K562 (cell line): ENCODE data around the gene TRANK1. TPM values are rescaled to one million over a fixed set of nuclear protein-coding genes. Genes with fewer than 3 reads are reported as not detected.

Source experiments
- CBFB ChIP-seq: sonication (generic); formaldehyde crosslinking; IDR thresholded peaks from 2 replicates; pipeline ENCODE4 v1.4.0; 2020; ENCODE audit warnings: mild to moderate bottlenecking, missing genetic modification reagents
- MAFK ChIP-seq: IDR thresholded peaks from 2 replicates; pipeline ENCODE4 v1.6.1; 2011; ENCODE audit warnings: low read length, improper control_type of control experiment
- MTA1 ChIP-seq: fragments of 450-650 bp; IDR thresholded peaks from 2 replicates; pipeline ENCODE4 v1.6.1; 2017; ENCODE audit warnings: borderline replicate concordance
- NCOA1 ChIP-seq: fragments of 450-650 bp; IDR thresholded peaks from 2 replicates; pipeline ENCODE4 v1.6.1; 2016; ENCODE audit warnings: low read depth
- NFATC3 ChIP-seq: fragments of 450-650 bp; IDR thresholded peaks from 2 replicates; pipeline ENCODE4 v1.6.1; 2017; ENCODE audit warnings: mild to moderate bottlenecking
- NFXL1 ChIP-seq: fragments of 450-650 bp; formaldehyde crosslinking; IDR thresholded peaks from 2 replicates; pipeline ENCODE4 v1.4.0; 2021; ENCODE audit warnings: mild to moderate bottlenecking
- POLR2G ChIP-seq: fragments of 200-400 bp; formaldehyde crosslinking; IDR thresholded peaks from 2 replicates; pipeline ENCODE4 v1.6.1; 2017; ENCODE audit warnings: low read depth, mild to moderate bottlenecking, antibody characterized with exemption, low read length, moderate library complexity
- POLR3G ChIP-seq: IDR thresholded peaks from 2 replicates; pipeline ENCODE4 v1.6.1; 2011; ENCODE audit not compliant: insufficient read length, insufficient replicate concordance; ENCODE audit errors: extremely low read depth
- STAT5B ChIP-seq: fragments of 250-450 bp; sonication (Bioruptor Pico); IDR thresholded peaks from 2 replicates; pipeline ENCODE4 v1.8.0; 2021; ENCODE audit warnings: mild to moderate bottlenecking, inconsistent platforms
- TCF3 ChIP-seq: sonication (generic); formaldehyde crosslinking; IDR thresholded peaks from 2 replicates; pipeline ENCODE4 v1.4.0; 2020; ENCODE audit warnings: mild to moderate bottlenecking, missing genetic modification reagents
- ZNF263 ChIP-seq: sonication (generic); formaldehyde crosslinking; IDR thresholded peaks from 2 replicates; pipeline ENCODE4 v1.8.0; 2022; ENCODE audit warnings: mild to moderate bottlenecking, missing genetic modification reagents, borderline replicate concordance
- ZNF311 ChIP-seq: fragments of 250-450 bp; sonication (Bioruptor Pico); IDR thresholded peaks from 2 replicates; pipeline ENCODE4 v1.4.0; 2020; ENCODE audit warnings: mild to moderate bottlenecking, moderate library complexity
- polyA plus RNA-seq, 8 experiments: library from polyadenylated mRNA; depleted of rRNA in 4 of 8; stranded (reverse) in 5 of 8; unstranded in 3 of 8; fragments of >200 nt; fragmentation: Nextera tagmentation in 2 of 8; fragmentation: Illumina TruSeq in 1 of 8; extraction: Ambion mirVana in 2 of 8; extraction: Trizol in 1 of 8; gene quantifications; 2 replicates each; pipeline versions ENCODE4 v1.2.1 to v1.2.3, GENCODE V29; 2011 to 2014; ENCODE audit warnings: inconsistent platforms in 1 of 8, missing spikeins in 1 of 8
- total RNA-seq, 7 experiments: library from RNA; depleted of rRNA in 6 of 7; stranded (reverse); fragments of >200 nt in 6 of 7; fragmentation: Illumina TruSeq in 2 of 7; extraction: Trizol in 2 of 7; gene quantifications; 2 replicates each; pipeline versions ENCODE4 v1.2.1 to v1.2.3, GENCODE V29; 2011 to 2021; ENCODE audit warnings: low replicate concordance in 1 of 7
- TF ChIP-seq, protein P1 (sequence below): fragments of 250-450 bp; sonication (Bioruptor Pico); IDR thresholded peaks from 2 replicates; pipeline ENCODE4 v1.8.0; 2022; ENCODE audit warnings: inconsistent platforms, mild to moderate bottlenecking, moderate library complexity, borderline replicate concordance
- TF ChIP-seq, protein P2 (sequence below): fragments of 450-650 bp; IDR thresholded peaks from 2 replicates; pipeline ENCODE4 v1.6.1; 2016; ENCODE audit warnings: mild to moderate bottlenecking
- TF ChIP-seq, protein P3 (sequence below): fragments of 250-450 bp; sonication (Bioruptor Pico); IDR thresholded peaks from 2 replicates; pipeline ENCODE4 v1.8.0; 2021; ENCODE audit warnings: moderate library complexity, mild to moderate bottlenecking, inconsistent platforms
- TF ChIP-seq, protein P4 (sequence below): fragments of 450-650 bp; IDR thresholded peaks from 2 replicates; pipeline ENCODE4 v1.7.1; 2018; ENCODE audit warnings: mild to moderate bottlenecking, low read depth; ENCODE audit not compliant: partially characterized antibody
- TF ChIP-seq, protein P5 (sequence below): fragments of 250-450 bp; sonication (Bioruptor Pico); IDR thresholded peaks from 2 replicates; pipeline ENCODE4 v1.8.0; 2021; ENCODE audit warnings: mild to moderate bottlenecking, moderate library complexity
- TF ChIP-seq, protein P6 (sequence below): fragments of 200-400 bp; formaldehyde crosslinking; IDR thresholded peaks from 2 replicates; pipeline ENCODE4 v1.6.1; 2017; ENCODE audit warnings: mild to moderate bottlenecking, low read depth, low read length, moderate library complexity

Gene TRANK1
- total and polyA plus RNA-seq, 9 of the 15 experiments (the other 6 are each of a cell fraction or from before 2014, with no cell fraction given) = 0.41 to 5.3 (median 2.1) TPM

DNA sequence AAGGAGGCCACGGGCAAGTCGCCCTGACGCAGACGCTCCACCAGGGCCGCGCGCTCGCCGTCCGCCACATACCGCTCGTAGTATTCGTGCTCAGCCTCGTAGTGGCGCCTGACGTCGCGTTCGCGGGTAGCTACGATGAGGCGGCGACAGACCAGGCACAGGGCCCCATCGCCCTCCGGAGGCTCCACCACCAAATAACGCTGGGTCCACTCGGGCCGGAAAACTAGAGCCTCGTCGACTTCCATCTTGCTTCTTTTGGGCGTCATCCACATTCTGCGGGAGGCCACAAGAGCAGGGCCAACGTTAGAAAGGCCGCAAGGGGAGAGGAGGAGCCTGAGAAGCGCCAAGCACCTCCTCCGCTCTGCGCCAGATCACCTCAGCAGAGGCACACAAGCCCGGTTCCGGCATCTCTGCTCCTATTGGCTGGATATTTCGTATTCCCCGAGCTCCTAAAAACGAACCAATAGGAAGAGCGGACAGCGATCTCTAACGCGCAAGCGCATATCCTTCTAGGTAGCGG is 48.0 kb upstream of the TRANK1 start, which contains the start of gene EPM2AIP1 (continued):
- TF ChIP-seq NFATC3 (no peak), POLR3G (no peak), CBFB (CRISPR knock-in tag) (peak; percentile 87), POLR2G (peak; percentile 96), STAT5B (CRISPR knock-in tag) (no peak), ZNF263 (CRISPR knock-in tag) (peak; percentile 71; the same call in 1 of the 2 replicates), MTA1 (0 out of 2 replicates have a peak, but pooled peaks have one; percentile 17), ZNF311 (CRISPR knock-in tag) (no peak), NCOA1 (peak; percentile 21; the same call in 1 of the 2 replicates), MAFK (no peak; the same call in 1 of the 2 replicates), TCF3 (CRISPR knock-in tag) (peak; percentile 42), NFXL1 (peak; percentile 70; the same call in 1 of the 2 replicates)
- TF ChIP-seq, protein P1, sequence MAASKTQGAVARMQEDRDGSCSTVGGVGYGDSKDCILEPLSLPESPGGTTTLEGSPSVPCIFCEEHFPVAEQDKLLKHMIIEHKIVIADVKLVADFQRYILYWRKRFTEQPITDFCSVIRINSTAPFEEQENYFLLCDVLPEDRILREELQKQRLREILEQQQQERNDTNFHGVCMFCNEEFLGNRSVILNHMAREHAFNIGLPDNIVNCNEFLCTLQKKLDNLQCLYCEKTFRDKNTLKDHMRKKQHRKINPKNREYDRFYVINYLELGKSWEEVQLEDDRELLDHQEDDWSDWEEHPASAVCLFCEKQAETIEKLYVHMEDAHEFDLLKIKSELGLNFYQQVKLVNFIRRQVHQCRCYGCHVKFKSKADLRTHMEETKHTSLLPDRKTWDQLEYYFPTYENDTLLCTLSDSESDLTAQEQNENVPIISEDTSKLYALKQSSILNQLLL (CRISPR knock-in tag) = no peak; the same call in 1 of the 2 replicates
- TF ChIP-seq, protein P2, sequence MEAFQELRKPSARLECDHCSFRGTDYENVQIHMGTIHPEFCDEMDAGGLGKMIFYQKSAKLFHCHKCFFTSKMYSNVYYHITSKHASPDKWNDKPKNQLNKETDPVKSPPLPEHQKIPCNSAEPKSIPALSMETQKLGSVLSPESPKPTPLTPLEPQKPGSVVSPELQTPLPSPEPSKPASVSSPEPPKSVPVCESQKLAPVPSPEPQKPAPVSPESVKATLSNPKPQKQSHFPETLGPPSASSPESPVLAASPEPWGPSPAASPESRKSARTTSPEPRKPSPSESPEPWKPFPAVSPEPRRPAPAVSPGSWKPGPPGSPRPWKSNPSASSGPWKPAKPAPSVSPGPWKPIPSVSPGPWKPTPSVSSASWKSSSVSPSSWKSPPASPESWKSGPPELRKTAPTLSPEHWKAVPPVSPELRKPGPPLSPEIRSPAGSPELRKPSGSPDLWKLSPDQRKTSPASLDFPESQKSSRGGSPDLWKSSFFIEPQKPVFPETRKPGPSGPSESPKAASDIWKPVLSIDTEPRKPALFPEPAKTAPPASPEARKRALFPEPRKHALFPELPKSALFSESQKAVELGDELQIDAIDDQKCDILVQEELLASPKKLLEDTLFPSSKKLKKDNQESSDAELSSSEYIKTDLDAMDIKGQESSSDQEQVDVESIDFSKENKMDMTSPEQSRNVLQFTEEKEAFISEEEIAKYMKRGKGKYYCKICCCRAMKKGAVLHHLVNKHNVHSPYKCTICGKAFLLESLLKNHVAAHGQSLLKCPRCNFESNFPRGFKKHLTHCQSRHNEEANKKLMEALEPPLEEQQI = no peak; the same call in 1 of the 2 replicates
- TF ChIP-seq, protein P3, sequence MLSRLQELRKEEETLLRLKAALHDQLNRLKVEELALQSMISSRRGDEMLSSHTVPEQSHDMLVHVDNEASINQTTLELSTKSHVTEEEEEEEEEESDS (CRISPR knock-in tag) = no peak
- TF ChIP-seq, protein P4, sequence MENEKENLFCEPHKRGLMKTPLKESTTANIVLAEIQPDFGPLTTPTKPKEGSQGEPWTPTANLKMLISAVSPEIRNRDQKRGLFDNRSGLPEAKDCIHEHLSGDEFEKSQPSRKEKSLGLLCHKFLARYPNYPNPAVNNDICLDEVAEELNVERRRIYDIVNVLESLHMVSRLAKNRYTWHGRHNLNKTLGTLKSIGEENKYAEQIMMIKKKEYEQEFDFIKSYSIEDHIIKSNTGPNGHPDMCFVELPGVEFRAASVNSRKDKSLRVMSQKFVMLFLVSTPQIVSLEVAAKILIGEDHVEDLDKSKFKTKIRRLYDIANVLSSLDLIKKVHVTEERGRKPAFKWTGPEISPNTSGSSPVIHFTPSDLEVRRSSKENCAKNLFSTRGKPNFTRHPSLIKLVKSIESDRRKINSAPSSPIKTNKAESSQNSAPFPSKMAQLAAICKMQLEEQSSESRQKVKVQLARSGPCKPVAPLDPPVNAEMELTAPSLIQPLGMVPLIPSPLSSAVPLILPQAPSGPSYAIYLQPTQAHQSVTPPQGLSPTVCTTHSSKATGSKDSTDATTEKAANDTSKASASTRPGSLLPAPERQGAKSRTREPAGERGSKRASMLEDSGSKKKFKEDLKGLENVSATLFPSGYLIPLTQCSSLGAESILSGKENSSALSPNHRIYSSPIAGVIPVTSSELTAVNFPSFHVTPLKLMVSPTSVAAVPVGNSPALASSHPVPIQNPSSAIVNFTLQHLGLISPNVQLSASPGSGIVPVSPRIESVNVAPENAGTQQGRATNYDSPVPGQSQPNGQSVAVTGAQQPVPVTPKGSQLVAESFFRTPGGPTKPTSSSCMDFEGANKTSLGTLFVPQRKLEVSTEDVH = no peak
- TF ChIP-seq, protein P5, sequence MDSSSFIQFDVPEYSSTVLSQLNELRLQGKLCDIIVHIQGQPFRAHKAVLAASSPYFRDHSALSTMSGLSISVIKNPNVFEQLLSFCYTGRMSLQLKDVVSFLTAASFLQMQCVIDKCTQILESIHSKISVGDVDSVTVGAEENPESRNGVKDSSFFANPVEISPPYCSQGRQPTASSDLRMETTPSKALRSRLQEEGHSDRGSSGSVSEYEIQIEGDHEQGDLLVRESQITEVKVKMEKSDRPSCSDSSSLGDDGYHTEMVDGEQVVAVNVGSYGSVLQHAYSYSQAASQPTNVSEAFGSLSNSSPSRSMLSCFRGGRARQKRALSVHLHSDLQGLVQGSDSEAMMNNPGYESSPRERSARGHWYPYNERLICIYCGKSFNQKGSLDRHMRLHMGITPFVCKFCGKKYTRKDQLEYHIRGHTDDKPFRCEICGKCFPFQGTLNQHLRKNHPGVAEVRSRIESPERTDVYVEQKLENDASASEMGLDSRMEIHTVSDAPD (CRISPR knock-in tag) = no peak
- TF ChIP-seq, protein P6, sequence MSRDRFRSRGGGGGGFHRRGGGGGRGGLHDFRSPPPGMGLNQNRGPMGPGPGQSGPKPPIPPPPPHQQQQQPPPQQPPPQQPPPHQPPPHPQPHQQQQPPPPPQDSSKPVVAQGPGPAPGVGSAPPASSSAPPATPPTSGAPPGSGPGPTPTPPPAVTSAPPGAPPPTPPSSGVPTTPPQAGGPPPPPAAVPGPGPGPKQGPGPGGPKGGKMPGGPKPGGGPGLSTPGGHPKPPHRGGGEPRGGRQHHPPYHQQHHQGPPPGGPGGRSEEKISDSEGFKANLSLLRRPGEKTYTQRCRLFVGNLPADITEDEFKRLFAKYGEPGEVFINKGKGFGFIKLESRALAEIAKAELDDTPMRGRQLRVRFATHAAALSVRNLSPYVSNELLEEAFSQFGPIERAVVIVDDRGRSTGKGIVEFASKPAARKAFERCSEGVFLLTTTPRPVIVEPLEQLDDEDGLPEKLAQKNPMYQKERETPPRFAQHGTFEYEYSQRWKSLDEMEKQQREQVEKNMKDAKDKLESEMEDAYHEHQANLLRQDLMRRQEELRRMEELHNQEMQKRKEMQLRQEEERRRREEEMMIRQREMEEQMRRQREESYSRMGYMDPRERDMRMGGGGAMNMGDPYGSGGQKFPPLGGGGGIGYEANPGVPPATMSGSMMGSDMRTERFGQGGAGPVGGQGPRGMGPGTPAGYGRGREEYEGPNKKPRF = no peak
